ENCODE results near the gene FARSB.

GRCh38 chr2:222609381-222609780 lies 46.5 kb downstream of the FARSB start:
- TF ChIP-seq CTCF (IDR thresholded peaks at IDR 0.05; ENCODE audit: insufficient read depth, low read depth, low read length) = no peak
- no peak for TF ChIP-seq EZH2 (IDR thresholded peaks at IDR 0.05; ENCODE audit: insufficient read depth, low read length)
